Ovary (tissue), 3 donors: ENCODE measurements around the gene ARSI.

Source experiments
- CTCF ChIP-seq, 3 donors: fragments of 450-650 bp in 2 of 3; fragments of 200-600 bp in 1 of 3; IDR thresholded peaks; one replicate each; pipeline versions ENCODE4 v1.5.1 to v1.8.0; 2016 to 2022; ENCODE audit warnings: antibody characterized with exemption in 3 of 3, mild to moderate bottlenecking in 1 of 3
- EP300 ChIP-seq: sonication (generic); formaldehyde crosslinking; IDR thresholded peaks from one replicate; pipeline ENCODE4 v1.6.1; 2017; ENCODE audit warnings: antibody characterized with exemption
- POLR2A ChIP-seq: fragments of 450-650 bp; IDR thresholded peaks from one replicate; pipeline ENCODE4 v1.6.1; 2017; ENCODE audit warnings: antibody characterized with exemption, mild to moderate bottlenecking, moderate library complexity
- donor health status: DM: no; HTN: no; CAD: no.

- TF ChIP-seq CTCF (IDR thresholded peaks at IDR 0.05) (no peak), POLR2A (no peak), EP300 (no peak)
Measured at GRCh38 chr5:150265870-150266383, 36.8 kb downstream of the ARSI start.
